OCI-LY3 (cell line): ENCODE measurements around the gene C16orf86.

Experiments
- CTCF ChIP-seq: fragments of 200-600, 300-600 bp; sonication (generic); IDR thresholded peaks from 2 replicates; pipeline ENCODE4 v1.5.1; 2014; ENCODE audit warnings: antibody characterized with exemption, low read length, low read depth
- EZH2phosphoT487 ChIP-seq: fragments of 200-600 bp; shearing (Covaris generic); IDR thresholded peaks from 2 replicates; pipeline ENCODE4 v1.6.1; 2018; ENCODE audit warnings: antibody characterized with exemption, mixed run types, low read depth

- TF ChIP-seq CTCF (no peak), EZH2phosphoT487 (no peak)
These were observed 1.0 kb upstream of the C16orf86 start for GRCh38 chr16:67665598-67665997.
